GM15510 (cell line): ENCODE results near the gene CLIP2.

Experiments used
- POLR2A ChIP-seq: IDR thresholded peaks from 3 replicates; pipeline ENCODE4 v1.6.1; 2011; ENCODE audit warnings: borderline replicate concordance; ENCODE audit not compliant: insufficient read length; ENCODE audit errors: extremely low read depth

Gene CLIP2

DNA sequence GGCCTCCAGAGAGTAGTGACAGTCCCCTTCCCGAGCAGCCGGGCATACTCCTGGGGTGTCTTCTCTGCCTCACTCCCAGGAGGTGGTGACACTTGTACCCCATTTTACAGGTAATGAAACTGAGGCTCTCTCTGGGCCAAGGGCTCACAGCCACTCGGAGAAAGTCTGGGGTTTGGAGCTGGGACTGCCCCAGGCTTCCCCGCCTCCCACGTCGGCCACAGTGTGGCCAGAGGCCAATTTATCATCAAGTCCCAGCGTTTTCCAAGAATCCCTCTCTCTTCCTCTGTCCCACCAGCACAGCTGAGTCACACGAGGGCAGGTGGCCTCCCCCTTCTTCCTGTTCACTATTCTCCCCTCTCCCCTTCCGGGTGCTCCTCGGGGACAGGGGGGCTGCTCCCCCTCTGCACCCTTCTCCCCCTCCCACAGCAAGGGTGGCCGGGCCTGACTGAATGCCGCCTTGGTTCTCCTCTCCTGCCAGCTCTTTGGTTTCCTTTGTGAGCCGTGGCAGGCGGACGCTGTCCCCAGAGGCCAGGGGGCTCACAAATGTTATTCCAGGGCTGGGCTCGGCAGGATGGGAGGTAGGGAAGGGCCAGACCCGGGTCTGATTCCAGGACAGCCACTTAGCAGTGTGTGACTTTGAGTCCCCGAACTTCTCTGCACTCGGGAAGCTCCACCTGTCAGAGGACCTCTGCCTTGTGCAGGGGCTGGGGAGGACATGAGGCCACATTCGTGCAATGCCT, 17.7 kb downstream of the CLIP2 start:
- TF ChIP-seq POLR2A, result no peak

DNA sequence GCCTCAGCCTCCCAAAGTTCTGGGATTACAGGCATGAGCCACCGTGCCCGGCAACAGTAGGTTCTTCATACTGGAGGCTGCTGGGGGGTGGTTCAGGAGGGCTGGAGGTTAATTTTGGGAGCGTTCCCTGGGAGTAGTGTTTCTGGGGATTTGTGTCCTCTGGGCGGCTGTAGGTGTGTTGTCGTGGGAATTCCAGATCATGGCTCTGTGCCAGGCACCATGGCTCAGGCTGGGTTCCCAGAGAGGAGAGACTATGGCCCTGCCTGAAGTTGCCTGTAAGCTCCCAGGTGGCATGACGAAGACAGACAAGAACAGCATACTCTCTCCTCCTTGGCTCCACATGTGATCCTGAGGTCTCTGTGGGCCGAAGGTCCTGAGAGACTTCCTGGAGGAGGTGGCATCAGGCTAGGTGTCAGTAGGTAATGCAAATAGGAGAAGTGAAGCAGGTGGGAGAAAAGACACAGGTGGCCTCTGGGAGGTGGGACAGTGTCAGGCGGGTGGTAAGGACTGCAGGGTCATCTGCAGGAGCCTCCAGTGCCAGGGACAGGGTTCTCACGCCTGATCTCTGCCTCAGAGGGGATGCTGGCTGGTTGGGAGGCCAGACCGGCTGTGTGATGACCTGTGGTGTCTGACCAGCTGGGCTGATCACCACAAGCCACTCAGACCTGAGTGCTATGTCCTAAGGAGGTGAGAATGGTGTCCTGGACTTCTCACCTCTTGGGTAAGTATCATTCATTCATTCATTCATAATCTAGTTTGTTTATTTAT, 18.7 kb downstream of the CLIP2 start:
- TF ChIP-seq POLR2A, result no peak

DNA sequence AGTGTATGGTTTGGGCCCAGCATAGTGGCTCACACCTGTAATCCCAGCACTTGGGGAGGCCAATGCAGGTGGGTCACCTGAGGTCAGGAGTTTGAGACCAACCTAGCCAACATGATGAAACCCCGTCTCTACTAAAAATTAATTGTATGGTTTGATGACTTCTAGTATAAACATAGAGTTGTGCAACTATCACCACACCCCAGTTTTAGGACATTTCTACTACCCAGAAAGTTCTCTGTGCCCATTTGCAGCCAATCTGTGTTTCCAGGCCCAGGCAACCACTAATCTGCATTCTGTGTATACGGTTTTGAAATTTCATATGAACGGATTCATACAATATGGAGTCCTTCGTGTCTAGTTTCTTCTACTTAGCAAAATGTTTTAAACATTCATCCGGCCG, 20.0 kb downstream of the CLIP2 start:
- no peak for TF ChIP-seq POLR2A

DNA sequence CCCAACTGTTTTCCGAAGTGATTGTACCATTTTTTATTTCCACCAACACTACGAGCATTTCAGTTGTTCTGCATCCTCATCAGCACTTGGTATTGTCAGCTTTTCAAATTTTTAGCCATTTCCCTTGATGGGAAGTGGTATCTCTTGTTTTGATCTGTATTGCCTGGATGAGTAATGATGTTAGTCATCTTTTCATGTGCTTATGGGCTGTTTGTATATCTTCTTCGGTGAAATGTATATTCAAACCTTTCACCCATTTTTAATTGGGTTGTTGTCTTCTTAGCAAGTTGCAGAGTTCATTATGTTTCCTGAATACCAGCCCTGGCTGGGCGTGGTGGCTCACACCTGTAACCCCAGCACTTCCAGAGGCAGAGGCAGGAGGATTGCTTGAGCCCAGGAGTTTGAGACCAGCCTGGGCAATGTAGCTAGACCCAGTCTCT, 22.1 kb downstream of the CLIP2 start:
- no peak for TF ChIP-seq POLR2A

DNA sequence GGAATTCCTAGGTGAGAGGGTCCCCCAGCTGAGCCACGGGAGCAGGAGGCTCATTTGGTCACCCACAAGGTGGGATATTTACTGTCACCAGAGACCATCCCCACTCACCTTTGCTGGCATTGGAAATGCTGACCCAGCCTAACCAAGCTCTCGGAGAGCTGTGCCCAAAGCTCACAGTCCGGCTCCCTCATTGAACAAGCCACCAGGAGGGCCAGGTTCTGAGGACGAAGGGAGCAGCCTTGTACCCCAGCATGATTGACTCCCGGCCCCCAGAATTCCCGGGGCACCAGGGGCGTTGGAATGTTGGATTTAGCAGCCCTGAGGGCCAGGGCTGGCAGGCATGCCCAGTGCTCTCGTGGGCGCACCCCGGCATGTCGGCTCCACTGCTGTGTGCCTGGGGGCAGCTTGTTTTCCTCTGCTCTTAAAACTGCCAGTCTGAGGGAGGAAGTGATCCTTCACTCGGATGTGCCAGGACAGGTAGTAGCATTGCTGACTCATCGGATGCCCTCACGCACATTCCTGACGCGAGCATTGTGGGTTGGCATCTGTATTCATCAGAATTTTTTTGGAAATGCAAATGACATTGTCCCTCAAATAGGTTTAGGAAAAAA, 23.3 kb downstream of the CLIP2 start:
- TF ChIP-seq POLR2A, result no peak

DNA sequence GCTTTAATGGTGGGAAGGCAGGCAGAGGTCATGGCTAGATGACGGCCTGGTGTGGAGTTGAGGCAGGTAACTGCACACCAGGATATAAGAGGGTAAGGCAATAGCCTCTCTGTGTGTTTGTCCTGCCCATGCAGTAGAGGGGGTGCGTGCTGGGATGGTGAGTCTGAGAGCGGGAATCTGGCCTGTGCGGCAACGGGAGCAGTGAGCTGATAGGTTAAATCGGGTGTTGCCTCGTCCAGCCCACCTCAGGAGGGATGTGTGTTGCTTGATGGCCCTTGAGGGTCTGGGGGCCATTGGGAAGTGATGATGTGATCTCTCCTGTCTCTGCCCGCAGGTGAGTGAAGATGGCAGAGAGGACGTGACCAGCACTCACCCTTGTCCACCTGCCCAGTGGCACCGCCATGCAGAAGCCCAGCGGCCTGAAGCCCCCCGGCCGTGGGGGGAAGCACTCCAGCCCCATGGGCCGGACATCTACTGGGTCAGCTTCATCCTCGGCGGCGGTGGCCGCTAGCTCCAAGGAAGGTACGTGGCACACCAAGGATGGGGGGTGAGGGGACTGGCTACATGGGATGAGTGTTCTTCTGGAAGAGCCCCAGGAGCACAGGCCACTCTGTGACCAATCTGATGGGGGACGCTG, 28.1 kb downstream of the CLIP2 start:
- TF ChIP-seq POLR2A, result no peak

DNA sequence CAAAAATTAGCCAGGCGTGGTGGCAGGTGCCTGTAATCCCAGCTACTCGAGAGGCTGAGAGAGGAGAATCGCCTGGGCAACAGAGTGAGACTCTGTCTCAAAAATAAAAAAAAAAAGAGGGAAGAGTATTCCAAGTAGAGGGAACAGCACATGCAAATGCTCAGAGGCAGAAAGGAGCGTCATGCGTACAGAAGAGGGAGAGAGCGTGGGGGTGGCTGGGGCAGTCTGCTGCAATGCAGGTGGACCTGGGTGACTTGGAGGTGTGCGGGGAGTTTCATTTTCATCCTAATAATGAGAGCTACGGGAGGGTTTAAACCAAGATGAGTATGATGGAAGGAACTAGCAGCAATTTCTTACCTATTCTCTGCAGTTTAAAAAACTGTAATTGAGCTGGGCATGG, 28.8 kb downstream of the CLIP2 start:
- TF ChIP-seq POLR2A, result no peak

DNA sequence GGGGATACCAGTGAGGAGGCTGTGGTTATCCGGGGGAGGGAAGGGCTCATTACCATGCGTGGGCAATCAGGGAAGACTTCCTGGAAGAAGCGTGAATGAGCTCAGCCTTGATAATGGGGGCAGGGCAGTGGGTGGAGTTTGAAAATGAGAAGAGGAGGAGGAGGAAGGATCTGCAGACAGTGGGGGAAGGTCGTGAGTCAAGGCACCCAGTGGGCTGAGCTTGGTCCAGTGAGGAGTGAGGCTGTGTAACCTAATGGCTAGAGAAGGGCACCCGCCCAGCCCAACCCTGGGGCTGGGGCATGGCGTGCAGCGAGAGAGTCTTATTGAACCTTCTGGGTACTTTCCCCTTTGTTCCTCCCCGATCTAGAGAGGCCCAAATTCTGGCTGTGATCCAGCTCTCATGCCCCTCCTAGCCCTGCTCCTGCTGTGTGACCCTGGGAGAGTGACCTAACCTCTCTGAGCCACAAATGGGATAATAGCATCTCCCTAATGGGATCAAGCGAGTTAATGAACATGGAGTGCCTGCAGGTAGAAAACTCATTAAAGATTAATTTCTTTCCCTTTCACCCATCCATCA, 31.5 kb downstream of the CLIP2 start:
- TF ChIP-seq POLR2A, result no peak

DNA sequence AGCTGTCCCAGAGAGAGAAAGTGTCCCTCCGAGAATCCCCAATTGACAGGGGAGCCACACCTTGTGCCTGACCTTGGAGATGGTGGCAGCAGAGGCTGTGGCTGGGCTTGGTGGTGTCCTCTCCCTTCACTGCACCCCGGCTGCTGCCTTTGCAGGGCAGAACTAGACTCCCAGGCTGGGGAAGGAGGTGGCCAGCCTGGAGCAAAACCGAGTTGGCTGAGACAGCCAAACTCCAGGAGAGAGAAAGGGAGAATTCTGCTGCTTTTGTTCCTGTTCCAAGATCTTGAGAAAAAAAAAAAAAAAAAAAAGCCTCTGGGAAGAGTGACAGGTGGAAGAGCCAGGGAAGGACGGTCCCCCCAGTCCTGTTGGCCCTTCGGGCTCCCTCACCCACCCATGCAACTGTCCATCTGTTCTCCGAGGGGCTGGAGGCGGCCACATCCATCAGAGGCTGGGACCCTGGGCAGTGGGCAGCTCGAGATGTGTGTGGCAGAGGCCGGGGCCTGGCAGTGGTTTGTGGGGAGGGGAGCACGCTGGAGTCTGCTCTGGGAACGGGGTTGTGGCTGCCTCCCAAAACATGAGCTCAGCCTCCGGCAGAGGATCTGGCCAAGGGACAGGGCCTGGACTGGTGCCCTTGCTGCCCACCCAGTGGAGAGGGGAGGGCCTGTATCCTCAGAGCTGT, 35.5 kb downstream of the CLIP2 start:
- no peak for TF ChIP-seq POLR2A

DNA sequence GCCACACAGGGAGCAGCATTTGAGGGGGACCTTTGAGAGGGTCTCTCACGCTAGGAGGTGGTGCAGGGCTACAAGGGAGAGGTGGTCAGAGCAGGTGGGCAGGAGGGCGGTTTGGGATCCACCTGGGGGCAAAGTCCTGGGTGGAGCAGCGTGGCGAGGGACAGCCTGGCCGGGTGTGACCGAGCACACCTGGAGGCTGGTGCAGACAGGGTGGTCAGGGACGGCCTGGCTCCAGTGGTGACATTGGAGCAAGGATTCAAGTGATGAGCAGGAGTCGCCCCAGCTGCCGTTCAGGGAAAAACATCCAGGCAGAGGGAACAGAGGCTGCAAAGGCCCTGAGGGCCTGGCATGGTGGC, 36.0 kb downstream of the CLIP2 start:
- TF ChIP-seq POLR2A, result no peak

DNA sequence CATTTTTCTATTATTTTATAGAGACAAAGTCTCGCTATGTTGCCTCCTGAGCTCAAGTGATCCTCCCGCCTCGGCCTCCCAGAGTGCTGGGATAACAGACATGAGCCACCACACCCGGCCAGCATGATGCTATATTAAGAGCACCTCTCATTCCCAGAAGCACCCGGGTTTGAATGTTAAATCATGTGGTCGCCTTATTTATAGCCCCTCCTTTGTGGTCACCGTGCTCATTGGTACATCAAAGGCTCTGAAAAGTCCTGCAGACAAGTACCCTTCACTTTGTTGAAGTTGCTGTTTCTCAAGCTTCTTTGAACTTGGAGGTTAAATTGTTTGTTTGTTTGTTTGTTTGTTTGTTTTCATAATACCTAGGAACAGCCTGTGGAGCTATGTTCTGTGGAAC, 40.0 kb downstream of the CLIP2 start:
- no peak for TF ChIP-seq POLR2A

DNA sequence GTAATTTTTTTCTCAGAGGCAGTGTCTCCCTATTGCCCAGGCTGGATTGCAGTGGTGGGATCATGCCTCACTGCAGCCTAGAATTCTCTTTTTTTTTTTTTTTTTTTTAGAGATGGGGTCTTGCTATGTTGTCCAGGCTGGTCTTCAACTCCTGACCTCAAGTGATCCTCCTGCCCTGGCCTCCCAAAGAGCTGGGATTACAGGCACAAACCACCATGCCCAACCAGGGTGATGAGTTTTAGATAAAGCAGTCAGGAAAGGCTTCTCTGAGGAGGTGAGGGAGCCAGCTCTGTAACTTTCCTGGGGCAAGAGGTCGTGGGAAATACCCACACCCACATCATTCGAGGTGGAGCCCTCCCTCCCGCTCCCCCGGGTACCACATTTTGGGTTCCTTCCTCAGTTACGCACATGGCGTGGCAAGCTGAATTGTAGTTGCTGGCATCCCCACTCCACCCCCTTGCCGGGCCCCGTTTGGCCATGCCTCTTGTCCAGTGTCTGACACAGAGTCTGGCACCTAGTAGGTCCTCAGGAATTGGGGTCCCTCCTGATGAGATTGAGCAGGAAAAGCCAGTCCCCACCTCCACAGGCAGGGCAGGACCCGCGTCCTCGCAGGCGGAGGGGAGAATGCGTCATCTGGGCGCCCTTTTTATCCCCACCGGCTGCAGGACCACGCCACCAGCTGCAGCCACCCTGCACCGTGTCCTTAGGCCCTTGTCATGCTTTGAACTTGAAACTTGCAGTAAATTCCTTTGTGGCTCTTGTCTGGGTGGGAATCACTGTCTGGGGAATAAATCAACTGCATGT, 43.4 kb downstream of the CLIP2 start:
- no peak for TF ChIP-seq POLR2A

DNA sequence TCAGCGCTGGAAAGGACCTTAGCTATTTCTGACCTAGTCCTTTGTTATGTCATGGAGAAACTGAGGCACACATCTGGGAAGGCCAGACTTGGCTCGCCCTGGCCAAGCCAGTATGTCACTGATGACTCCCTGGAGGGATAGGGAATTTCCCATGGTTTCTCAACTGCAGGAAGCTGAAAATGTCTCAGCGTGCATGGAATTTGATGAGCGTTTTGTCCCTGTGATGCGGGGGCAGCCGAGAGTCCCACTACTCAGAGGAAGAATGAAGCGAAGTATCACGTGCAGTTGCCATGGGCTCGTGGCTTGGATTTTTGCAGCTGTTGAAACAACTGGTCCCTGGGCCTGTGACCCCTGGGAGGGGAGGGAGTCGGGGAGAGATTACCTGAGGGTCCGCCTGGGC, 44.8 kb downstream of the CLIP2 start:
- TF ChIP-seq POLR2A, result no peak

DNA sequence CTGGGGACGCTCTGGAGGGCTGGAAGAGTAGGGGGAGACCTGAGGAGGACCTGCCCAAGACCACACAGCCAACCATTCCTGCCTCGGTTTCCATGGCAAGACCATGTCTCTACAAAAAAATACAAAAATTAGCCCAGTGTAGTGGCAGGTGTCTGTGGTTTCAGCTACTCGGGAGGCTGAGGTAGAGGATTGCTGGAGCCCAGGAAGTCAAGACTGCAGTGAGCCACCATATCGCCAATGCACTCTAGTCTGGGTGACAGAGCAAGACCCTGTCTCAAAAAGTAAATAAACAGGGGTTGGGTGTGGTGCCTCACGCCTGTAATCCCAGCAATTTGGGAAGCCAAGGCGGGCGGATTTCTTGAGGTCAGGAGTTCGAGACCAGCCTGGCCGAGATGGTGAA, 48.7 kb downstream of the CLIP2 start:
- no peak for TF ChIP-seq POLR2A

DNA sequence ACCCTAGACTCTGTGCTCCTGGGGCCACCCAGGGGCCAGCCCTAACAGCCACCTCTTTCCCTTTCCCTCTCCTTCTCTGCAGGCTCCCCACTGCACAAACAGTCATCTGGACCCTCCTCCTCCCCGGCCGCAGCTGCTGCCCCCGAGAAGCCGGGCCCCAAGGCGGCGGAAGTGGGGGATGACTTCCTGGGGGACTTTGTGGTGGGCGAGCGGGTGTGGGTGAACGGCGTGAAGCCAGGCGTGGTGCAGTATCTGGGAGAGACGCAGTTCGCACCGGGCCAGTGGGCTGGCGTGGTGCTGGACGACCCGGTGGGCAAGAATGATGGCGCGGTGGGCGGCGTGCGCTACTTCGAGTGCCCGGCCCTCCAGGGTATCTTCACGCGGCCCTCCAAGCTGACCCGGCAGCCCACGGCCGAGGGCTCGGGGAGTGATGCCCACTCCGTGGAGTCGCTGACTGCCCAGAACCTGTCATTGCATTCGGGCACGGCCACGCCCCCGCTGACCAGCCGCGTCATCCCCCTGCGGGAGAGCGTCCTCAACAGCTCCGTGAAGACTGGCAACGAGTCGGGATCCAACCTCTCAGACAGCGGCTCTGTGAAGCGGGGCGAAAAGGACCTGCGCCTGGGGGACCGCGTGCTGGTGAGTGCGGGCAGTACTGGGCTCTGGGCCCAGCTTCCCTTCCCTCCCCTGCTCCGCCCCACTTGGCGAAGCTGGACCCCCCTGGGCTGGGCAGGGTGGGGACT, 49.3 kb downstream of the CLIP2 start:
- no peak for TF ChIP-seq POLR2A
